GM23338 (cell line): ENCODE measurements around the gene AIRE.

Experiments
- EZH2 ChIP-seq: fragments of 200-600 bp; sonication (generic); IDR thresholded peaks from one replicate; pipeline ENCODE4 v1.8.0; 2017; ENCODE audit warnings: antibody characterized with exemption, mild to moderate bottlenecking, low read depth; ENCODE audit not compliant: unreplicated experiment
- EZH2phosphoT487 ChIP-seq: fragments of 200-600 bp; sonication (generic); IDR thresholded peaks from one replicate; pipeline ENCODE4 v1.8.1; 2018; ENCODE audit warnings: antibody characterized with exemption; ENCODE audit not compliant: unreplicated experiment
- JUNB ChIP-seq: IDR thresholded peaks from one replicate; pipeline ENCODE4 v1.6.1; 2016; ENCODE audit warnings: antibody characterized with exemption; ENCODE audit not compliant: unreplicated experiment
- TF ChIP-seq, protein P1 (sequence below), 2 experiments: fragments of 200-600 bp in 1 of 2; sonication (generic) in 1 of 2; conservative IDR thresholded peaks; 2 replicates each; pipeline versions ENCODE4 v1.5.1 to v1.6.1; 2016 to 2017; ENCODE audit warnings: antibody characterized with exemption in 2 of 2, low read depth in 2 of 2, mild to moderate bottlenecking in 2 of 2, moderate library complexity in 1 of 2
- TF ChIP-seq, protein P2 (sequence below): IDR thresholded peaks from one replicate; pipeline ENCODE4 v1.6.1; 2018; ENCODE audit warnings: antibody characterized with exemption; ENCODE audit not compliant: unreplicated experiment

DNA sequence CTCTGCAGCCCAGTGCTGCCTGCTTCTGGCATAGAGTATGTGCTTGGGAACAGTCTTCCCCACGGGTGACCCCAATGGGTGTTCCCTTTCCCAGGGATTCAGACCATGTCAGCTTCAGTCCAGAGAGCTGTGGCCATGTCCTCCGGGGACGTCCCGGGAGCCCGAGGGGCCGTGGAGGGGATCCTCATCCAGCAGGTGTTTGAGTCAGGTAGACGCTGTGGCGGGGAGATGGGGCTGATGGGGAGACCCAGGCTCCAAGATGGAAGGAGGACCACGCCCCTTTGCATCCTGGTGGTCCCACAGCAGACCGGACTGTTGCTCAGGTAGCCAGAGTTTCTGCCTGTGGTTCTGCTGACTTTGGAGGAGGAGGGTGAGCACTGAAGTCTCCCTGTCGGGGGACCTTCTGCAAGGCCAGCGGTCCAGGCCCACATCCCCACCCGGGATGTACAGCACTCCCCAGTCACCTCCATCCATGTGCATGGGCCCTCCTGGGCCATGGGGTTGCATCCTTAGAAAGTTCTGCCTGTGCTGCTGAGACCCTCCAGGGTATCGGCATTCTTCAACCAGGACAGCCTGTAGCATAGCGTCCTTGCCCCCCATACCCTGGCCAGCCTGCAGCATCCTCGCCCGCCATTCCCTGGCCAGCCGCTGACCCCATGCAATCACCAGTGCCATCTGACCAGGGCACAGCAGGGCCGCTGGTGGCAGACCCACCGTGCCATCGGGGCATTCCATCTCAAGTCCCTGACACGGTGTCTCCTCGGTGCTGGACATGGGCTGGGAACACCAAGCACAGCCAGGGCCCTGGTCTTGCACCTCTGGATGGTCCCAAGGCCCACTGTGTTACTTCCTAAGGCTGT, 2.8 kb downstream of the AIRE start:
- TF ChIP-seq, protein P1, sequence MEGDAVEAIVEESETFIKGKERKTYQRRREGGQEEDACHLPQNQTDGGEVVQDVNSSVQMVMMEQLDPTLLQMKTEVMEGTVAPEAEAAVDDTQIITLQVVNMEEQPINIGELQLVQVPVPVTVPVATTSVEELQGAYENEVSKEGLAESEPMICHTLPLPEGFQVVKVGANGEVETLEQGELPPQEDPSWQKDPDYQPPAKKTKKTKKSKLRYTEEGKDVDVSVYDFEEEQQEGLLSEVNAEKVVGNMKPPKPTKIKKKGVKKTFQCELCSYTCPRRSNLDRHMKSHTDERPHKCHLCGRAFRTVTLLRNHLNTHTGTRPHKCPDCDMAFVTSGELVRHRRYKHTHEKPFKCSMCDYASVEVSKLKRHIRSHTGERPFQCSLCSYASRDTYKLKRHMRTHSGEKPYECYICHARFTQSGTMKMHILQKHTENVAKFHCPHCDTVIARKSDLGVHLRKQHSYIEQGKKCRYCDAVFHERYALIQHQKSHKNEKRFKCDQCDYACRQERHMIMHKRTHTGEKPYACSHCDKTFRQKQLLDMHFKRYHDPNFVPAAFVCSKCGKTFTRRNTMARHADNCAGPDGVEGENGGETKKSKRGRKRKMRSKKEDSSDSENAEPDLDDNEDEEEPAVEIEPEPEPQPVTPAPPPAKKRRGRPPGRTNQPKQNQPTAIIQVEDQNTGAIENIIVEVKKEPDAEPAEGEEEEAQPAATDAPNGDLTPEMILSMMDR (conservative IDR thresholded peaks at IDR 0.05; ENCODE audit: low read depth in 2 of 2) = no peak
- TF ChIP-seq JUNB = no peak
- TF ChIP-seq, protein P2, sequence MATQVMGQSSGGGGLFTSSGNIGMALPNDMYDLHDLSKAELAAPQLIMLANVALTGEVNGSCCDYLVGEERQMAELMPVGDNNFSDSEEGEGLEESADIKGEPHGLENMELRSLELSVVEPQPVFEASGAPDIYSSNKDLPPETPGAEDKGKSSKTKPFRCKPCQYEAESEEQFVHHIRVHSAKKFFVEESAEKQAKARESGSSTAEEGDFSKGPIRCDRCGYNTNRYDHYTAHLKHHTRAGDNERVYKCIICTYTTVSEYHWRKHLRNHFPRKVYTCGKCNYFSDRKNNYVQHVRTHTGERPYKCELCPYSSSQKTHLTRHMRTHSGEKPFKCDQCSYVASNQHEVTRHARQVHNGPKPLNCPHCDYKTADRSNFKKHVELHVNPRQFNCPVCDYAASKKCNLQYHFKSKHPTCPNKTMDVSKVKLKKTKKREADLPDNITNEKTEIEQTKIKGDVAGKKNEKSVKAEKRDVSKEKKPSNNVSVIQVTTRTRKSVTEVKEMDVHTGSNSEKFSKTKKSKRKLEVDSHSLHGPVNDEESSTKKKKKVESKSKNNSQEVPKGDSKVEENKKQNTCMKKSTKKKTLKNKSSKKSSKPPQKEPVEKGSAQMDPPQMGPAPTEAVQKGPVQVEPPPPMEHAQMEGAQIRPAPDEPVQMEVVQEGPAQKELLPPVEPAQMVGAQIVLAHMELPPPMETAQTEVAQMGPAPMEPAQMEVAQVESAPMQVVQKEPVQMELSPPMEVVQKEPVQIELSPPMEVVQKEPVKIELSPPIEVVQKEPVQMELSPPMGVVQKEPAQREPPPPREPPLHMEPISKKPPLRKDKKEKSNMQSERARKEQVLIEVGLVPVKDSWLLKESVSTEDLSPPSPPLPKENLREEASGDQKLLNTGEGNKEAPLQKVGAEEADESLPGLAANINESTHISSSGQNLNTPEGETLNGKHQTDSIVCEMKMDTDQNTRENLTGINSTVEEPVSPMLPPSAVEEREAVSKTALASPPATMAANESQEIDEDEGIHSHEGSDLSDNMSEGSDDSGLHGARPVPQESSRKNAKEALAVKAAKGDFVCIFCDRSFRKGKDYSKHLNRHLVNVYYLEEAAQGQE = no peak
- TF ChIP-seq EZH2phosphoT487 = no peak
- no peak for TF ChIP-seq EZH2
